Natural killer cell (primary cell): ENCODE data around the gene TMEM221. TPM values are rescaled to one million over a fixed set of nuclear protein-coding genes. Genes with fewer than 3 reads are reported as not detected.
A peak's percentile ranks its signal among the peaks of the same experiment; 100 is the strongest.

Source experiments
- ATAC-seq, 3 donors: fragments of 150-1000 bp in 2 of 3; fragments of 200-7000 bp in 1 of 3; cut with Tn5 transposase; 1 replicate in 1 of 3; 2 replicates in 2 of 3; pipeline ENCODE4 v1.10.0; 2021; ENCODE audit warnings: mild to moderate bottlenecking in 2 of 3, moderate library complexity in 2 of 3
- DNase-seq, 2 donors: peaks; one replicate each; pipeline versions ENCODE4 v3.0.0 to v3.0.0-alpha.2; 2013 to 2021; ENCODE audit warnings: mixed read lengths in 1 of 2
- H3K27ac ChIP-seq: one replicate; pipeline ENCODE4 v1.5.1; 2013; ENCODE audit warnings: mild to moderate bottlenecking, low read length
- H3K27me3 ChIP-seq: one replicate; pipeline ENCODE4 v1.6.1; 2013; ENCODE audit warnings: low read length; ENCODE audit not compliant: control insufficient read depth, insufficient read depth
- H3K36me3 ChIP-seq: one replicate; pipeline ENCODE4 v1.6.1; 2013; ENCODE audit warnings: low read length; ENCODE audit not compliant: control insufficient read depth, insufficient read depth
- H3K4me1 ChIP-seq: one replicate; pipeline ENCODE4 v1.6.1; 2013; ENCODE audit warnings: low read length; ENCODE audit not compliant: control insufficient read depth, insufficient read depth
- H3K4me3 ChIP-seq: one replicate; pipeline ENCODE4 v1.5.1; 2013; ENCODE audit warnings: low read length
- H3K9me3 ChIP-seq: one replicate; pipeline ENCODE4 v1.6.1; 2013; ENCODE audit warnings: low read length; ENCODE audit not compliant: control insufficient read depth, insufficient read depth
- H3K27ac Mint-ChIP-seq, 2 donors: one replicate each; pipeline ENCODE4 v1.8.0; 2022; ENCODE audit warnings: mild to moderate bottlenecking in 2 of 2, mixed read lengths in 2 of 2, moderate library complexity in 1 of 2
- H3K27me3 Mint-ChIP-seq, 2 donors: one replicate each; pipeline ENCODE4 v1.8.0; 2022; ENCODE audit warnings: low read depth in 2 of 2, mixed read lengths in 2 of 2
- H3K36me3 Mint-ChIP-seq: one replicate; pipeline ENCODE4 v1.8.0; 2022; ENCODE audit warnings: mixed read lengths
- H3K4me1 Mint-ChIP-seq, 2 donors: one replicate each; pipeline ENCODE4 v1.8.0; 2022; ENCODE audit warnings: mixed read lengths in 2 of 2
- H3K4me3 Mint-ChIP-seq: one replicate; pipeline ENCODE4 v1.8.0; 2022; ENCODE audit warnings: mild to moderate bottlenecking, moderate library complexity, mixed read lengths
- H3K9me3 Mint-ChIP-seq, 2 donors: one replicate each; pipeline ENCODE4 v1.8.0; 2022; ENCODE audit warnings: mixed read lengths in 2 of 2
- CTCF ChIP-seq: fragments of 200-600 bp; IDR thresholded peaks from one replicate; pipeline ENCODE4 v1.8.0; 2022; ENCODE audit warnings: antibody characterized with exemption
- WGBS: methylation state at CpG from one replicate; pipeline ENCODE4 v1.1.7; 2013; ENCODE audit warnings: missing lambda C conversion rate; ENCODE audit not compliant: insufficient coverage; 5-methylcytosine and 5-hydroxymethylcytosine counted together
- intact Hi-C: fragments of 100-400 bp; cut with micrococcal nuclease; formaldehyde crosslinking; loops from one replicate; pipeline ENCODE4 v1.14.2; 2022
- total RNA-seq, 4 donors: library from RNA; stranded (reverse); fragments of 120-200 nt in 1 of 4; gene quantifications; one replicate each; pipeline versions ENCODE4 v1.2.3 to v1.2.4, GENCODE V29; 2013 to 2022

The TMEM221 gene
- total RNA-seq, 3 donors from 2014 or later (not counting 1 experiment from before 2014, with no cell fraction given): not detected

DNA sequence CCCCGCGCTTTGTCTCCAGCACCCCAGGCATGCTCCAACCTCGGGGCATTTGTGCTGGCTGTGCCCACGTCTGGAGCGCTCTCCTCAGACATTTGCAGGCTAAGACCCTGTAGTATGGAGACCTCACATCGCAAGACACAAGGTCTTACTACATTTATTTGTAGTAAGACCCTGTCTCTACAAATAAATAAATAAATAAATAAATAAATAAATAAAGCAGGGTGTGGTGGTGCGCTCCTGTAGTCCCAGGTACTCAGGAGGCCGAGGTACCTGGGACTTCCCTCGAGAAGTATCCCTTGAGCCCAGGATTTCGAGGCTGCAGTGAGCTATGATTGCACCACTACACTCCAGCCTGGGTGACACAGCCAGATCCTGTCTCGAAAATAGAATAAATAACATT is 7.7 kb upstream of the TMEM221 start:
- intact Hi-C loops: no loop called here
- ATAC-seq (no peak), DNase-seq (no peak)
- Mint-ChIP-seq H3K27ac (no peak overlapping the region), H3K36me3 (no peaks in the 10 kb centered on the region), H3K4me3 (no peak overlapping the region), H3K4me1 (no peaks in the 10 kb centered on the region), H3K27me3 (peaks cover 7 to 26% of the 10 kb centered on the region in 2 donors), H3K9me3 (no peaks in the 10 kb centered on the region)
- Histone ChIP-seq H3K36me3 (no peaks in the 10 kb centered on the region), H3K27me3 (peaks cover 12% of the 10 kb centered on the region), H3K27ac (no peak overlapping the region), H3K9me3 (no peaks in the 10 kb centered on the region), H3K4me3 (no peak overlapping the region), H3K4me1 (peaks cover 6% of the 10 kb centered on the region)
- 84% methylated on average over 11 of the region's 11 CpGs for WGBS
- TF ChIP-seq CTCF: no peak

GRCh38 chr19:17455308-17456123 is 7.0 kb upstream of the TMEM221 start:
- Mint-ChIP-seq H3K27me3 (peaks cover 7 to 29% of the 10 kb centered on the region in 2 donors), H3K36me3 (no peaks in the 10 kb centered on the region), H3K4me3 (no peak overlapping the region), H3K27ac (no peak overlapping the region), H3K4me1 (no peaks in the 10 kb centered on the region), H3K9me3 (no peaks in the 10 kb centered on the region)
- ATAC-seq (peak in 1 of 3 donors; percentile 18), DNase-seq (no peak)
- TF ChIP-seq CTCF: no peak
- Histone ChIP-seq H3K4me1 (peaks cover 6% of the 10 kb centered on the region), H3K4me3 (no peak overlapping the region), H3K9me3 (no peaks in the 10 kb centered on the region), H3K36me3 (no peaks in the 10 kb centered on the region), H3K27me3 (peaks cover 12% of the 10 kb centered on the region), H3K27ac (no peak overlapping the region)
- intact Hi-C loops: no loop called here
- 25% methylated on average over 53 of the region's 58 CpGs for WGBS

GRCh38 chr19:17454576-17455071 is 6.2 kb upstream of the TMEM221 start:
- 46% methylated on average over 12 of the region's 13 CpGs for WGBS
- Mint-ChIP-seq H3K4me3 (no peak overlapping the region), H3K9me3 (no peaks in the 10 kb centered on the region), H3K4me1 (no peaks in the 10 kb centered on the region), H3K27me3 (peaks cover 15 to 33% of the 10 kb centered on the region in 2 donors), H3K27ac (no peak overlapping the region), H3K36me3 (no peaks in the 10 kb centered on the region)
- no peak overlapping the region for H3K27ac ChIP-seq
- H3K27me3 ChIP-seq: peaks cover 14% of the 10 kb centered on the region
- intact Hi-C loops: no loop called here
- H3K9me3 ChIP-seq: no peaks in the 10 kb centered on the region
- H3K36me3 ChIP-seq: no peaks in the 10 kb centered on the region
- ATAC-seq (no peak), DNase-seq (no peak)
- no peak overlapping the region for H3K4me3 ChIP-seq
- TF ChIP-seq CTCF: no peak
- H3K4me1 ChIP-seq: peaks cover 6% of the 10 kb centered on the region
